ENCODE data around the gene MGMT. TPM values are rescaled to one million over a fixed set of nuclear protein-coding genes. Genes with fewer than 3 reads are reported as not detected.
A peak's percentile ranks its signal among the peaks of the same experiment; 100 is the strongest.

MGMT gene
- total and polyA plus RNA-seq, 2 experiments from 2014 or later = 19.3 to 21.9 TPM

GRCh38 chr10:129711291-129711690 is 244.2 kb downstream of the MGMT start:
- DNase-seq (ENCODE audit: low spot score) (peak; percentile 17), ATAC-seq (peak; percentile 68)
- Histone ChIP-seq H3K4me2 (no peak overlapping the region), H4K20me1 (replicated peaks; ENCODE audit: insufficient read depth) (no peaks in the 10 kb centered on the region), H3K4me3 (no peak overlapping the region), H3K27ac (ENCODE audit: low read depth) (no peak overlapping the region), H3F3A (replicated peaks; ENCODE audit: low read depth) (no peaks in the 10 kb centered on the region), H3K36me3 (ENCODE audit: insufficient read depth) (no peaks in the 10 kb centered on the region), H3K4me1 (ENCODE audit: insufficient read depth) (no peaks in the 10 kb centered on the region), H2AFZ (no peak overlapping the region), H3K27me3 (ENCODE audit: insufficient read depth) (no peaks in the 10 kb centered on the region), H3K79me2 (replicated peaks; ENCODE audit: insufficient read depth) (no peaks in the 10 kb centered on the region), H3K9me2 (ENCODE audit: insufficient read depth) (no peaks in the 10 kb centered on the region)
- peaks cover 7% of the 10 kb centered on the region; the same call in 2 of the 3 replicates for H3K36me3 Mint-ChIP-seq (ENCODE audit: low read depth)
- H3K4me3 Mint-ChIP-seq = no peak overlapping the region
- no peak for TF ChIP-seq NANOG (IDR thresholded peaks at IDR 0.05; ENCODE audit: borderline replicate concordance)
- TF ChIP-seq POLR2AphosphoS5 (IDR thresholded peaks at IDR 0.05; ENCODE audit: low read depth) = no peak
- no peak for TF ChIP-seq EZH2 (IDR thresholded peaks at IDR 0.05; ENCODE audit: low read depth, unreplicated experiment)
- peak; percentile 79 for TF ChIP-seq ZNF462 (CRISPR knock-in tag; IDR thresholded peaks at IDR 0.05)
- H3K4me1 Mint-ChIP-seq = peaks cover 29% of the 10 kb centered on the region
- H3K9me3 Mint-ChIP-seq = no peaks in the 10 kb centered on the region
- H3K27me3 Mint-ChIP-seq (ENCODE audit: insufficient read depth, low read depth, poor library complexity) = no peaks in the 10 kb centered on the region
- peak overlapping the region; percentile 44; the same call in 1 of the 2 replicates for H3K27ac Mint-ChIP-seq

GRCh38 chr10:129712000-129712399 is 245.0 kb downstream of the MGMT start:
- no peaks in the 10 kb centered on the region for H4K20me1 ChIP-seq (replicated peaks; ENCODE audit: insufficient read depth)
- H3K27me3 ChIP-seq (ENCODE audit: insufficient read depth) = no peaks in the 10 kb centered on the region
- Mint-ChIP-seq H3K27me3 (ENCODE audit: insufficient read depth, low read depth, poor library complexity) (no peaks in the 10 kb centered on the region), H3K9me3 (no peaks in the 10 kb centered on the region), H3K4me3 (no peak overlapping the region), H3K36me3 (ENCODE audit: low read depth) (peaks cover 7% of the 10 kb centered on the region; the same call in 2 of the 3 replicates), H3K4me1 (peaks cover 32% of the 10 kb centered on the region), H3K27ac (no peak overlapping the region)
- no peaks in the 10 kb centered on the region for H3K4me1 ChIP-seq (ENCODE audit: insufficient read depth)
- DNase-seq (ENCODE audit: low spot score) (no peak), ATAC-seq (no peak)
- no peaks in the 10 kb centered on the region for H3K79me2 ChIP-seq (replicated peaks; ENCODE audit: insufficient read depth)
- no peak overlapping the region for H3K4me2 ChIP-seq
- H2AFZ ChIP-seq = no peak overlapping the region
- H3F3A ChIP-seq (replicated peaks; ENCODE audit: low read depth) = no peaks in the 10 kb centered on the region
- no peaks in the 10 kb centered on the region for H3K9me2 ChIP-seq (ENCODE audit: insufficient read depth)
- H3K27ac ChIP-seq (ENCODE audit: low read depth) = no peak overlapping the region
- H3K36me3 ChIP-seq (ENCODE audit: insufficient read depth) = no peaks in the 10 kb centered on the region
- no peak overlapping the region for H3K4me3 ChIP-seq
- no peak for TF ChIP-seq ZNF331 (CRISPR knock-in tag; IDR thresholded peaks at IDR 0.05; ENCODE audit: low read depth)
- TF ChIP-seq ZNF114 (CRISPR knock-in tag; IDR thresholded peaks at IDR 0.05) = no peak
- no peak for TF ChIP-seq EZH2 (IDR thresholded peaks at IDR 0.05; ENCODE audit: low read depth, unreplicated experiment)
- no peak for TF ChIP-seq STAT1 (IDR thresholded peaks at IDR 0.05; ENCODE audit: unreplicated experiment)
- TF ChIP-seq REST (IDR thresholded peaks at IDR 0.05; ENCODE audit: unreplicated experiment) = no peak
- no peak for TF ChIP-seq ETS1 (IDR thresholded peaks at IDR 0.05)
- no peak for TF ChIP-seq CTCF (conservative IDR thresholded peaks at IDR 0.05; ENCODE audit: low read depth in 2 of 2)
